ENCODE data around the gene SS18L1. TPM values are rescaled to one million over a fixed set of nuclear protein-coding genes. Genes with fewer than 3 reads are reported as not detected.

Gene SS18L1
- total RNA-seq, 6 donors from 2014 or later, result 12.2 to 70.8 (median 19.7) TPM

GRCh38 chr20:62229667-62230066, 86.1 kb downstream of the SS18L1 start:
- Histone ChIP-seq H3K27ac (no peak overlapping the region), H3K4me1 (peaks cover 0 to 6% (median 0%) of the 10 kb centered on the region in 4 donors), H3K9me3 (no peaks in the 10 kb centered on the region), H3K36me3 (no peaks in the 10 kb centered on the region), H3K27me3 (no peaks in the 10 kb centered on the region), H3K4me3 (no peak overlapping the region)
- ATAC-seq (ENCODE audit: low FRiP score in 2 of 2), result no peak
- no peak for DNase-seq
- WGBS, 2 donors, result 46 to 64% methylated on average over 4 of the region's 4 CpGs
- TF ChIP-seq POLR2AphosphoS5 (IDR thresholded peaks at IDR 0.05) (no peak), CTCF (IDR thresholded peaks at IDR 0.05) (no peak), EP300 (IDR thresholded peaks at IDR 0.05) (no peak), POLR2A (IDR thresholded peaks at IDR 0.05) (no peak)

GRCh38 chr20:62230276-62230675, 86.7 kb downstream of the SS18L1 start:
- Histone ChIP-seq H3K27ac (no peak overlapping the region), H3K9me3 (no peaks in the 10 kb centered on the region), H3K36me3 (no peaks in the 10 kb centered on the region), H3K4me3 (no peak overlapping the region), H3K4me1 (peaks cover 0 to 6% (median 0%) of the 10 kb centered on the region in 4 donors), H3K27me3 (no peaks in the 10 kb centered on the region)
- DNase-seq, result no peak
- 94 to 100% methylated on average over 2 of the region's 2 CpGs for WGBS, 2 donors
- no peak for ATAC-seq (ENCODE audit: low FRiP score in 2 of 2)
- TF ChIP-seq CTCF (IDR thresholded peaks at IDR 0.05) (no peak), EP300 (IDR thresholded peaks at IDR 0.05) (no peak), POLR2A (IDR thresholded peaks at IDR 0.05) (no peak), POLR2AphosphoS5 (IDR thresholded peaks at IDR 0.05) (no peak)

GRCh38 chr20:62230696-62231095, 87.1 kb downstream of the SS18L1 start:
- no peak for ATAC-seq (ENCODE audit: low FRiP score in 2 of 2)
- Histone ChIP-seq H3K4me3 (no peak overlapping the region), H3K4me1 (peaks cover 0 to 6% (median 0%) of the 10 kb centered on the region in 4 donors), H3K9me3 (no peaks in the 10 kb centered on the region), H3K27me3 (no peaks in the 10 kb centered on the region), H3K27ac (no peak overlapping the region), H3K36me3 (no peaks in the 10 kb centered on the region)
- WGBS, 2 donors, result 86 to 97% methylated on average over 4 to 9 of the region's 10 CpGs
- no peak for DNase-seq
- TF ChIP-seq EP300 (IDR thresholded peaks at IDR 0.05) (no peak), POLR2A (IDR thresholded peaks at IDR 0.05) (no peak), CTCF (IDR thresholded peaks at IDR 0.05) (no peak), POLR2AphosphoS5 (IDR thresholded peaks at IDR 0.05) (no peak)

- TF ChIP-seq EP300 (IDR thresholded peaks at IDR 0.05), result no peak
- no peak for TF ChIP-seq POLR2AphosphoS5 (IDR thresholded peaks at IDR 0.05)
- no peak for TF ChIP-seq POLR2A (IDR thresholded peaks at IDR 0.05)
- no peak for TF ChIP-seq CTCF (IDR thresholded peaks at IDR 0.05)
Measured at GRCh38 chr20:62231292-62231691, 87.7 kb downstream of the SS18L1 start.

More at GRCh38 chr20:62231292-62231691, 87.7 kb downstream of the SS18L1 start:
- DNase-seq (no peak), ATAC-seq (ENCODE audit: low FRiP score in 2 of 2) (no peak)
- Histone ChIP-seq H3K9me3 (no peaks in the 10 kb centered on the region), H3K36me3 (no peaks in the 10 kb centered on the region), H3K27me3 (no peaks in the 10 kb centered on the region), H3K27ac (no peak overlapping the region), H3K4me1 (peaks cover 0 to 6% (median 0%) of the 10 kb centered on the region in 4 donors), H3K4me3 (no peak overlapping the region)
- 94 to 100% methylated on average over 2 to 6 of the region's 6 CpGs for WGBS, 2 donors

Other genes starting within 250 kb of the SS18L1 start
- 10 to 100 TPM; 13.0 to 44.0 (median 20.7) TPM for gene TAF4, start 77.9 kb upstream of the SS18L1 start, total RNA-seq
- gene LSM14B, start 21.3 kb upstream of the SS18L1 start, total RNA-seq, result 10 to 100 TPM; 27.8 to 46.3 (median 36.4) TPM
- 100 to 1,000 TPM; 186 to 317 (median 240) TPM for gene PSMA7, start 375 bp upstream of the SS18L1 start, total RNA-seq
- 10 to 100 TPM; 28.3 to 42.3 (median 32.0) TPM for gene MTG2, start 39.3 kb downstream of the SS18L1 start, total RNA-seq
- gene HRH3, start 76.5 kb downstream of the SS18L1 start, total RNA-seq, result not detected
- gene OSBPL2, start 94.8 kb downstream of the SS18L1 start, total RNA-seq, result 10 to 100 TPM; 35.7 to 65.0 (median 48.0) TPM
- gene ADRM1, start 159.2 kb downstream of the SS18L1 start, total RNA-seq, result 100 to 1,000 TPM in 2 of 6 donors, 10 to 100 TPM in 4; 57.6 to 158 (median 91.6) TPM
- 1,000 to 10,000 TPM in 1 of 6 donors, 100 to 1,000 TPM in 5; 176 to 1,019 (median 307) TPM for gene LAMA5, start 223.5 kb downstream of the SS18L1 start, total RNA-seq
- 1,000 to 10,000 TPM in 3 of 6 donors, 100 to 1,000 TPM in 2, 10 to 100 TPM in 1; 94.6 to 1,381 (median 998) TPM for gene RPS21, start 243.3 kb downstream of the SS18L1 start, total RNA-seq

All from upper lobe of left lung (tissue), 6 donors.